Measurements from ENCODE around the gene POLR2J3.
"Not testable (repeated sequence)": the region's sequence is repeated elsewhere in the genome, so short reads cannot be mapped to it uniquely, and the experiment has no call there.

- TF ChIP-seq, protein P1, sequence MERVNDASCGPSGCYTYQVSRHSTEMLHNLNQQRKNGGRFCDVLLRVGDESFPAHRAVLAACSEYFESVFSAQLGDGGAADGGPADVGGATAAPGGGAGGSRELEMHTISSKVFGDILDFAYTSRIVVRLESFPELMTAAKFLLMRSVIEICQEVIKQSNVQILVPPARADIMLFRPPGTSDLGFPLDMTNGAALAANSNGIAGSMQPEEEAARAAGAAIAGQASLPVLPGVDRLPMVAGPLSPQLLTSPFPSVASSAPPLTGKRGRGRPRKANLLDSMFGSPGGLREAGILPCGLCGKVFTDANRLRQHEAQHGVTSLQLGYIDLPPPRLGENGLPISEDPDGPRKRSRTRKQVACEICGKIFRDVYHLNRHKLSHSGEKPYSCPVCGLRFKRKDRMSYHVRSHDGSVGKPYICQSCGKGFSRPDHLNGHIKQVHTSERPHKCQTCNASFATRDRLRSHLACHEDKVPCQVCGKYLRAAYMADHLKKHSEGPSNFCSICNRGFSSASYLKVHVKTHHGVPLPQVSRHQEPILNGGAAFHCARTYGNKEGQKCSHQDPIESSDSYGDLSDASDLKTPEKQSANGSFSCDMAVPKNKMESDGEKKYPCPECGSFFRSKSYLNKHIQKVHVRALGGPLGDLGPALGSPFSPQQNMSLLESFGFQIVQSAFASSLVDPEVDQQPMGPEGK (CRISPR knock-in tag; IDR thresholded peaks at IDR 0.05; ENCODE audit: borderline replicate concordance) = not testable (repeated sequence)
- not testable (repeated sequence) for TF ChIP-seq ZNF8 (CRISPR knock-in tag; IDR thresholded peaks at IDR 0.05); ARNTL (CRISPR knock-in tag; IDR thresholded peaks at IDR 0.05; ENCODE audit: borderline replicate concordance, low read depth)
- TF ChIP-seq, protein P2, sequence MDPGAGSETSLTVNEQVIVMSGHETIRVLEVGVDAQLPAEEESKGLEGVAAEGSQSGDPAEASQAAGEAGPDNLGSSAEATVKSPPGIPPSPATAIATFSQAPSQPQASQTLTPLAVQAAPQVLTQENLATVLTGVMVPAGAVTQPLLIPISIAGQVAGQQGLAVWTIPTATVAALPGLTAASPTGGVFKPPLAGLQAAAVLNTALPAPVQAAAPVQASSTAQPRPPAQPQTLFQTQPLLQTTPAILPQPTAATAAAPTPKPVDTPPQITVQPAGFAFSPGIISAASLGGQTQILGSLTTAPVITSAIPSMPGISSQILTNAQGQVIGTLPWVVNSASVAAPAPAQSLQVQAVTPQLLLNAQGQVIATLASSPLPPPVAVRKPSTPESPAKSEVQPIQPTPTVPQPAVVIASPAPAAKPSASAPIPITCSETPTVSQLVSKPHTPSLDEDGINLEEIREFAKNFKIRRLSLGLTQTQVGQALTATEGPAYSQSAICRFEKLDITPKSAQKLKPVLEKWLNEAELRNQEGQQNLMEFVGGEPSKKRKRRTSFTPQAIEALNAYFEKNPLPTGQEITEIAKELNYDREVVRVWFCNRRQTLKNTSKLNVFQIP (CRISPR knock-in tag; IDR thresholded peaks at IDR 0.05; ENCODE audit: borderline replicate concordance, low read depth) = not testable (repeated sequence)
Observed at GRCh38 chr7:102540604-102541003, 31.8 kb downstream of the POLR2J3 start.

Measured in SK-N-SH treated with all-trans-retinoic acid at 6 μM for 48 hours (cell line).